Sigmoid colon (tissue), 4 donors: ENCODE measurements around the gene PRTFDC1.
A peak's percentile ranks its signal among the peaks of the same experiment; 100 is the strongest.

ENCODE experiments used
- EP300 ChIP-seq, 4 donors: sonication (generic); formaldehyde crosslinking; IDR thresholded peaks; one replicate each; pipeline ENCODE4 v1.6.1; 2017; ENCODE audit warnings: antibody characterized with exemption in 4 of 4
- POLR2A ChIP-seq, 2 donors: fragments of 450-650 bp; IDR thresholded peaks; one replicate each; pipeline ENCODE4 v1.6.1; 2016; ENCODE audit warnings: antibody characterized with exemption in 2 of 2, mild to moderate bottlenecking in 2 of 2, moderate library complexity in 2 of 2
- POLR2AphosphoS5 ChIP-seq, 4 donors: sonication (generic); formaldehyde crosslinking; IDR thresholded peaks; one replicate each; pipeline ENCODE4 v1.6.1; 2017; ENCODE audit warnings: antibody characterized with exemption in 4 of 4
- TF ChIP-seq, protein P1 (sequence below), 4 experiments: fragments of 450-650 bp in 3 of 4; fragments of 200-600 bp in 1 of 4; IDR thresholded peaks; one replicate each; pipeline ENCODE4 v1.5.1; 2016 to 2019; ENCODE audit warnings: antibody characterized with exemption in 4 of 4, mild to moderate bottlenecking in 3 of 4, moderate library complexity in 2 of 4

DNA sequence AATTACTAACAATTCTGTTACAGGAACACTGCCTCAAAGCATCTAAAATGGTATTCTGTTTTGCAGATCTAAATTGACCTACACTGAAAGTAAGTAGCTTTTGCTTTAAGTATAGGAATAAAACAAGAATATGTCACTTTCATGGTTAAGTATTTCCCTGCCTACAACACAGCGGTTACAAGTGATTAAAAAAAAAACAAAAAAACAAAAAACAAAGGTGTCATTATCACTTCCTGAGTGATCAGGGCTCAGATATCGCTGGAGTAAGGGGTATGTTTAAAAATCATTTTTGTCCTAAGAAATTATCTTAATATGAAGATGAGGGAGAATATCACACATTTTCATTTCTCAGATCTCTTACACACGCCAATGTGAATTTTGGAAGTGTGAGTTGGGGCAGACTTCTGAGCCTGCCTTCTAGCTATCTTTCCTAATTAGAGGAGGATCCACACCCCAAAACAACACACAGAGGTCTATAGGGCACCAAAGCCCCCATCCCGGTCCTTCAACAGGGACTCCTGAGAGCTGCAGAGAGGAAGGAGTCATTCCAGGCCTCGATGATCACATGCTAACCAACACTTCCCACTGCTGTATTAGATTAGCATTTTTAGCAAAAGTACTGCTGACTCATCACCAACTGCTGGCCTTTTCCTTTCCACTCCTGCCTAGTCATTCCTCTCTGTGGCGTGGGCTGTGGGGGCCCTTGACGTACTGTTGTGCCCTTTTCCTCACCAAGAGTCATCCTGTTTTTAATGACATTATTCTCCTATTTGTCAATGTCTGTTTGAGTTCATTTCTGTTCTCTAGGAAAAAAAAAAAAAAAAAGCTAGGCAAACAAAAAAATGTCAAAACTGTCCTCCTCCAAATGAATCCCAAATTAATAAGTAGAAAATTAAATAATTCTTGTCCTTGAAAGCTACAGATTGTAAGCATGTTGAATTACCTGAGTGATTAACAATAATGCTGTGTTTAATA is 31.2 kb downstream of the PRTFDC1 start:
- TF ChIP-seq POLR2A (IDR thresholded peaks at IDR 0.05) (no peak), POLR2AphosphoS5 (IDR thresholded peaks at IDR 0.05) (peak in 1 of 4 donors; percentile 58), EP300 (IDR thresholded peaks at IDR 0.05) (no peak)
- TF ChIP-seq, protein P1, sequence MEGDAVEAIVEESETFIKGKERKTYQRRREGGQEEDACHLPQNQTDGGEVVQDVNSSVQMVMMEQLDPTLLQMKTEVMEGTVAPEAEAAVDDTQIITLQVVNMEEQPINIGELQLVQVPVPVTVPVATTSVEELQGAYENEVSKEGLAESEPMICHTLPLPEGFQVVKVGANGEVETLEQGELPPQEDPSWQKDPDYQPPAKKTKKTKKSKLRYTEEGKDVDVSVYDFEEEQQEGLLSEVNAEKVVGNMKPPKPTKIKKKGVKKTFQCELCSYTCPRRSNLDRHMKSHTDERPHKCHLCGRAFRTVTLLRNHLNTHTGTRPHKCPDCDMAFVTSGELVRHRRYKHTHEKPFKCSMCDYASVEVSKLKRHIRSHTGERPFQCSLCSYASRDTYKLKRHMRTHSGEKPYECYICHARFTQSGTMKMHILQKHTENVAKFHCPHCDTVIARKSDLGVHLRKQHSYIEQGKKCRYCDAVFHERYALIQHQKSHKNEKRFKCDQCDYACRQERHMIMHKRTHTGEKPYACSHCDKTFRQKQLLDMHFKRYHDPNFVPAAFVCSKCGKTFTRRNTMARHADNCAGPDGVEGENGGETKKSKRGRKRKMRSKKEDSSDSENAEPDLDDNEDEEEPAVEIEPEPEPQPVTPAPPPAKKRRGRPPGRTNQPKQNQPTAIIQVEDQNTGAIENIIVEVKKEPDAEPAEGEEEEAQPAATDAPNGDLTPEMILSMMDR (IDR thresholded peaks at IDR 0.05) = no peak
